Measurements from ENCODE around the gene NUDT5.
"Not testable (repeated sequence)": the region's sequence is repeated elsewhere in the genome, so short reads cannot be mapped to it uniquely, and the experiment has no call there.

NUDT5 gene

DNA sequence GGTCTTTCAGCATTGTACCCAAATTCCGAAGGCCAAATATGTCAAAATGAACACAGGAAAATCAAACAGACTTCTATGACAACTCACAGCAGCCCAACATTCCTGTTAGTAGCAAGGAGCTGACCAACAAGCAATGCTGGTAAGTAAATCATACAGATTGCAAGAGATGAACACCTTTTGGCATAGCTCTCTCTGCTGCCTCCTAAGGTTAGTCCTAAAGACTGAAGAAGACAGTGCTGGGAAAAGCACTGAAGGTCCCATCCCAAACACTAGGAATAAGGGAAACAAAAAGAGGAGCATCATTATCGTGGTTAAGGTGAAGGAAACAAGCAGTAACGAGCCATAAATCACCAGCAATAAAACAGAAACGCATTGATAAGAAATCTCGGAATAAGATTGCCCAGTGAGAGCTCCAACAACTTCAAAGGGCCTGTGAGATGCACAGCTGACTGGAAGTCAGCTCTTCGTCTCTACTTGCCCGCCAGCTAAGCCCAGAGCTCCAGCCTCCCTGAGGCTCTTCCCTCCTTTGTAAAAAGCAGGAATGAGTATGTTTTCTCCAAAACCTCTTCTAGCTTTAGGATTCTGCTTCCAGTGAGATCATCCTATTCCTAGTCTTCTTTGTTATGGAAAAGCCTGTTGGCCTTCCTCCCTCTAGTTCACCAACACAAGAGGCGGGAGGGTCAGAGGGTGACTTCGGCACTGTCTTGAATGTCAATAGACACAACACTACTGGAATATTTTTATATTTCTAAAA is 15.3 kb downstream of the NUDT5 start:
- TF ChIP-seq, protein P1, sequence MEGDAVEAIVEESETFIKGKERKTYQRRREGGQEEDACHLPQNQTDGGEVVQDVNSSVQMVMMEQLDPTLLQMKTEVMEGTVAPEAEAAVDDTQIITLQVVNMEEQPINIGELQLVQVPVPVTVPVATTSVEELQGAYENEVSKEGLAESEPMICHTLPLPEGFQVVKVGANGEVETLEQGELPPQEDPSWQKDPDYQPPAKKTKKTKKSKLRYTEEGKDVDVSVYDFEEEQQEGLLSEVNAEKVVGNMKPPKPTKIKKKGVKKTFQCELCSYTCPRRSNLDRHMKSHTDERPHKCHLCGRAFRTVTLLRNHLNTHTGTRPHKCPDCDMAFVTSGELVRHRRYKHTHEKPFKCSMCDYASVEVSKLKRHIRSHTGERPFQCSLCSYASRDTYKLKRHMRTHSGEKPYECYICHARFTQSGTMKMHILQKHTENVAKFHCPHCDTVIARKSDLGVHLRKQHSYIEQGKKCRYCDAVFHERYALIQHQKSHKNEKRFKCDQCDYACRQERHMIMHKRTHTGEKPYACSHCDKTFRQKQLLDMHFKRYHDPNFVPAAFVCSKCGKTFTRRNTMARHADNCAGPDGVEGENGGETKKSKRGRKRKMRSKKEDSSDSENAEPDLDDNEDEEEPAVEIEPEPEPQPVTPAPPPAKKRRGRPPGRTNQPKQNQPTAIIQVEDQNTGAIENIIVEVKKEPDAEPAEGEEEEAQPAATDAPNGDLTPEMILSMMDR (IDR thresholded peaks at IDR 0.05; ENCODE audit: low read depth, low read length), result no peak
- no peak overlapping the region for H3K4me3 ChIP-seq (ENCODE audit: low read depth, low read length)

DNA sequence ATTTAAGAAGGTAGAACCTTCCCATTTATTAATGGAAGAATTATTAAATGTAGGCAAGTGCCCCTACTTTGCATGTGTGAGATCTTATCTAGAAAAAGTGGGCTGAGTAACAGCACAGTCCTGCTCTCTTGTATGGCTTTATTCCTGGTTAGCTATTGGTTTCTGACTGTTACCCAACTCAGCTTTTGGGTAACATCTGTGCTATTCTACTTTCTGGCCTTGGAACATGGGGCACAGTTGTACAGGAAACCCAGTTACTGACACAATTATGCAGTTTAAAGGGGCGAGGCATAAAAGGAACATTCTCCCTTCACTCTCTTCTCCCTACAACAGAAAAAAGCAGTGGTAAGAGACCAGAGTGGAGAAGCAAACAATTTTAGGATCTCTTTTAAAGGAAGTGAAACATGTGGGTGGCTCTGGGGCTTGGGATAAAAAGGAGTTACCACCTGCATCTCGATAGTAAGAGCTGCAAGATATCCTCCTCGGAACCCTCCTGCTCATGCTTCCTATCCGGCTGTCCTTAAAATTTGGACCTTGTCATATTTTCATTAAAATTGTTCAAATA is 16.0 kb downstream of the NUDT5 start:
- no peak overlapping the region for H3K4me3 ChIP-seq (ENCODE audit: low read depth, low read length)
- TF ChIP-seq, protein P1 (IDR thresholded peaks at IDR 0.05; ENCODE audit: low read depth, low read length), result no peak

DNA sequence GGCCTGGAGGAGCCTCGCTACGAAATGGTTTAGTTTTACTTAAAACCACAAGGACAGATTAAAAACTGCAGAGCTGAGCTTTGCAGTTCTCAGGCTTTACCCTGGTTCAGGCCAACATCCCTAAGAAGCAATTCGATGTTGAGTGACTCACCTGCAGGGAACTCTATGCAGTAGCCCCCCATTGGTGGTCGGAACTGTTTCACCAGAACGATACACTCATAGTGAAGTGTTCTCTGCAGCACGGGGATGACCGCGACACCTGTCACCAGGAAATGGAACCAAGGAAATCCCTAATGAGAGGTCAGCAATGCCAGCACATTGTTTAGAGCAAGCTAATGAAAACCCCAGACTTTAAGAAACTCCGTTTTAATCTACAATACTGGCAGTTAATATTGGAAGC is 18.0 kb downstream of the NUDT5 start:
- TF ChIP-seq, protein P1 (IDR thresholded peaks at IDR 0.05; ENCODE audit: low read depth, low read length), result no peak
- H3K4me3 ChIP-seq (ENCODE audit: low read depth, low read length), result no peak overlapping the region

DNA sequence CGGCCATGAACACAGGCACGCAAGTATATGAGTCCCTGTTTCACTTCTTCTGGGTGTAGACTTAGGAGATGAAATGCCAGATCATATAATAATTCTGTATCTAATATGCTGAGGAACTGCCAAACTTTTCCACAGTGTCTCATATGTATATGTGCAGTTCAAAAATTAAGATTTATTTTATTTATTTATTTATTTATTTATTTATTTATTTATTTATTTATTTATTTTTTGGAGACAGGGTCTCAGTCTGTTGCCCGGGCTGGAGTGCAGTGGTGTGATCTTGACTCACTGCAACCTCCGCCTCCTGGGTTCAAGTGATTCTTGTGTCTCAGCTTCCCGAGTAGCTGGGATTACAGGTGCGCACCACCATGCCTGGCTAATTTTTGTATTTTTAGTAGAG is 24.2 kb downstream of the NUDT5 start:
- H3K4me3 ChIP-seq (ENCODE audit: low read depth, low read length), result not testable (repeated sequence)

DNA sequence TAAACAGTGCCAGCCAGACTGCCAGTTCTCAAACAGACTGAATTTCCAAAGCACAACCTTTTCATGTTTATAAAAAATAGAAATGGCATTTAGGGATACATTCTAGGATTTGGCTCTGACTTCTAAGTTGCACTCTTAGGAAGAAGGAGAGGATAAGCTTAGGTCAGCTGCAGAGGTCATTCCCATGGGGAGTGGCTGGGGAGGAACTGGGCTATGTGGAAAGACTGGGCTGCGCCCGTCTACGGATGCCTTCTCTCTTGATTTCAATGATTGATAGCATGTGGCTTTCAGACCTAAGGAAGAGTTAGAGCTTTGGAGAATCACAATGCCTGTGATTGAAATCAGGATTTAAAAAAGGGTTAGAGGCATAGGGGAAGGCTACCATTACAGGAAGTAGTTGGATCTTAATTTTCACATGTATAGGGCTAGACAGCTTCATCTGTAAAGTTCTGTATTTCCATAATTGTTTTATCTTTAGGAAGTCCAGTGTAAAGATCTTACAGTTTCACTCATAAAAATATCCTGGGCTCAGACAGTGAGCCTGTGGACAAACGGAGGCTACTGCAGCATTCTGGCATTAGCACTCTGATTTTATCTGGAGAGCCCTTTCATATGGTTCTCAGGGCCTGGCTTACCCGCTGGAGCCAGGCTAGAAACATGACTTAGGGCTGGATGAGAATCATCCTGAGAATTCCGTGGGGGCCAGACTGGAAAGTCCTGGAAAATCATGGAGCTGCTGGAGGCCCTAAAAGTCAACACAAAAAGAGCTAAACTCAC is 29.5 kb downstream of the NUDT5 start:
- TF ChIP-seq, protein P1 (IDR thresholded peaks at IDR 0.05; ENCODE audit: low read depth, low read length), result no peak

DNA sequence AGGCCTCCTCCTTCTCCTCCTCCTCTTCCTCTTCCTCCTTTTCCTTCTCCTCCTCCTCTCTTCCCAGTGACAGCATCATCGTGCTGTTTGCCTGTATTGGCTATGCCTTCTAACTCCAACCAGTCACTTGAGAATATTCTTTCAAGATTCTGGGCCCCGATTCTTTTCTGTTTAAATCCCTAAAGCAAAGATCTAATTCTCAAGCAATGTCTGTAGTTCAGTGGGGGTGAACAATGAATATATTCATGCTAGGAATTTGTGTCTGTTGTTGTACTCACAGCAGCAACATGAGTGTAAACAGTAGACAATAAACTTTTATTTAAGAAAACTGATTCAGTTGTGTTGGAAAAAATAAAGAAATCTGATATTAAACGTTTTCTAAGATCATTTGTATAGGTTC is 30.7 kb downstream of the NUDT5 start:
- no peak overlapping the region for H3K4me3 ChIP-seq (ENCODE audit: low read depth, low read length)
- TF ChIP-seq, protein P1 (IDR thresholded peaks at IDR 0.05; ENCODE audit: low read depth, low read length), result no peak

More for the DNA sequence above, 29.5 kb downstream of the NUDT5 start:
- H3K4me3 ChIP-seq (ENCODE audit: low read depth, low read length), result no peak overlapping the region

DNA sequence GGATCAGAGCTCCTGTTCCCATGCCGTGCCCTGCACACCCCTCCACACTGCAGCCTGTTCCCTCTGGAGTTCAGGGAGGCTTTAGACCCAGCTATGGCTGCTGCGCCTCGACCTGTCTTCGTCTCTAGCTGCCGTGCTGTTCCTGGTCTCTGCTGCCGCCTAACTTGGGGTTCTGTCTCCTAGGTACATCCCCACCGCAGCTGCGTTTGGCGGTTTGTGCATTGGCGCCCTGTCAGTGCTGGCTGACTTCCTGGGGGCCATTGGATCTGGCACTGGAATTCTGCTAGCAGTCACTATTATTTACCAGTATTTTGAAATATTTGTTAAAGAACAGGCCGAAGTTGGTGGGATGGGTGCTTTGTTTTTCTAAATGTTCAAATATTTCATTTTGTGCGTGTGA is 31.6 kb downstream of the NUDT5 start:
- TF ChIP-seq, protein P1 (IDR thresholded peaks at IDR 0.05; ENCODE audit: low read depth, low read length), result no peak
- H3K4me3 ChIP-seq (ENCODE audit: low read depth, low read length), result no peak overlapping the region

All from WI38 (cell line).